Measurements from ENCODE around the gene RIOX2. TPM values are rescaled to one million over a fixed set of nuclear protein-coding genes. Genes with fewer than 3 reads are reported as not detected.
A peak's percentile ranks its signal among the peaks of the same experiment; 100 is the strongest.

Gene RIOX2
- total RNA-seq, 2 experiments from 2014 or later: 26.8 to 32.0 TPM

DNA sequence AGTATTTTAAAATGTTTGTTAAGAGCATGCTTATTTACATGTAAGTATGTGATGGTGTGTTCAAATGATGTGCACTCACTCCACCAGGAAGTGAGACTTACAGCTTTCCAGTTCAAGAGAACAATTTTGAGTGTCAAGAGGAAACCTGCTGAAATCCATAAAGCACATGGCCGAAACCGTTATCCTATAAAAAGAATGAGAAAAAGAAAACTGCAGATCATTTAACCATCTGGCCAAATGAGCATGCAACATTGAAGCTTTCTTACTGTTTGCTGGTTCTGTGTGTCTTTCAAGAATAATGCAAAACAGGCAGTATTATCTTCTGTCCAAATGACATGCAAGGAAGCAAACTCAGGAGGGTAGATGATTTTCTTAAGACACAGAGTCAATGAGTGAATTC is 36.6 kb upstream of the RIOX2 start:
- no peaks in the 10 kb centered on the region for H3K9me3 ChIP-seq (ENCODE audit: low read length)
- TF ChIP-seq, protein P1, sequence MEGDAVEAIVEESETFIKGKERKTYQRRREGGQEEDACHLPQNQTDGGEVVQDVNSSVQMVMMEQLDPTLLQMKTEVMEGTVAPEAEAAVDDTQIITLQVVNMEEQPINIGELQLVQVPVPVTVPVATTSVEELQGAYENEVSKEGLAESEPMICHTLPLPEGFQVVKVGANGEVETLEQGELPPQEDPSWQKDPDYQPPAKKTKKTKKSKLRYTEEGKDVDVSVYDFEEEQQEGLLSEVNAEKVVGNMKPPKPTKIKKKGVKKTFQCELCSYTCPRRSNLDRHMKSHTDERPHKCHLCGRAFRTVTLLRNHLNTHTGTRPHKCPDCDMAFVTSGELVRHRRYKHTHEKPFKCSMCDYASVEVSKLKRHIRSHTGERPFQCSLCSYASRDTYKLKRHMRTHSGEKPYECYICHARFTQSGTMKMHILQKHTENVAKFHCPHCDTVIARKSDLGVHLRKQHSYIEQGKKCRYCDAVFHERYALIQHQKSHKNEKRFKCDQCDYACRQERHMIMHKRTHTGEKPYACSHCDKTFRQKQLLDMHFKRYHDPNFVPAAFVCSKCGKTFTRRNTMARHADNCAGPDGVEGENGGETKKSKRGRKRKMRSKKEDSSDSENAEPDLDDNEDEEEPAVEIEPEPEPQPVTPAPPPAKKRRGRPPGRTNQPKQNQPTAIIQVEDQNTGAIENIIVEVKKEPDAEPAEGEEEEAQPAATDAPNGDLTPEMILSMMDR (conservative IDR thresholded peaks at IDR 0.05; ENCODE audit: low read length): no peak
- TF ChIP-seq EZH2phosphoT487 (IDR thresholded peaks at IDR 0.05; ENCODE audit: borderline replicate concordance, low read depth, low read length): no peak
- peaks cover 13% of the 10 kb centered on the region for H3K4me1 ChIP-seq (ENCODE audit: insufficient read depth, low read length, poor library complexity, severe bottlenecking)
- POLR2A ChIA-PET: interaction anchor here (0.6 to 1.5 kb wide), 10 partner anchors 12 to 1928 kb away, joined by 3 to 8 read pairs (median 4); no protein-coding TSS in a partner anchor
- H3K9me2 ChIP-seq (ENCODE audit: insufficient read depth, low read length): no peaks in the 10 kb centered on the region
- no peaks in the 10 kb centered on the region for H3K36me3 ChIP-seq (ENCODE audit: insufficient read depth, low read length)
- no peak overlapping the region for H3K4me3 ChIP-seq (ENCODE audit: low read depth, low read length, poor library complexity, severe bottlenecking)
- peak overlapping the region; percentile 89 for H2AFZ ChIP-seq (ENCODE audit: low read length)
- no TSS peak for BruUV-seq (replicated peaks)
- H3K27ac ChIP-seq (ENCODE audit: low read depth, low read length, poor library complexity, severe bottlenecking): no peak overlapping the region
- H3K79me2 ChIP-seq (ENCODE audit: insufficient read depth, low read depth, low read length): no peaks in the 10 kb centered on the region
- intact Hi-C loops (cut with micrococcal nuclease; ENCODE audit: unreplicated experiment): no loop called here
- CTCF ChIA-PET (ENCODE audit: unreplicated experiment): interaction anchor here (1.3 kb wide), 1 partner anchor 13 kb away, joined by 4 read pairs; no protein-coding TSS in a partner anchor
- peak; percentile 13 for DNase-seq (ENCODE audit: low spot score)
- no peaks in the 10 kb centered on the region for H4K20me1 ChIP-seq (ENCODE audit: insufficient read depth, low read length)
- H3K4me2 ChIP-seq (ENCODE audit: low read length): peak overlapping the region; percentile 14

DNA sequence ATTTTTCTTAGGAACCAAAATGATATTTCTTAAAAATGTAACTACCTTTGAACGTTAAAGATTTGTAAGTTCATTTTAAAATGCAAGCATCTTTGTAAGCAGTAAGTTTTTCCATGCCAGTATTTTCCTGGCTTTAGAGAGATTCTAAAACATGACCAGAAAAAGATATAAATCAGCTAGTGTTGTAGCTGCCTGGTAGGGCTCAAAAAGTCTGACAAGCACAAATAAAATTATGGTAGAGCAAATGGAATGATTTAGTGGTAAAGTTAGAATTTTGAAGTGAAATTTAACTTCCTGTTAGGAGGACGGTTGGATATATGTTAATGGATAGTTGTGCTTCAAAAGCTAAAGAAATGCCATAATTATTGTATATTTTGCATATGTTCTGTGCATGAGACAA is 33.2 kb upstream of the RIOX2 start:
- DNase-seq (ENCODE audit: low spot score): no peak
- no peaks in the 10 kb centered on the region for H3K79me2 ChIP-seq (ENCODE audit: insufficient read depth, low read depth, low read length)
- no peaks in the 10 kb centered on the region for H3K9me3 ChIP-seq (ENCODE audit: low read length)
- H4K20me1 ChIP-seq (ENCODE audit: insufficient read depth, low read length): no peaks in the 10 kb centered on the region
- no peak overlapping the region for H2AFZ ChIP-seq (ENCODE audit: low read length)
- H3K4me2 ChIP-seq (ENCODE audit: low read length): no peak overlapping the region
- H3K36me3 ChIP-seq (ENCODE audit: insufficient read depth, low read length): no peaks in the 10 kb centered on the region
- ChIA-PET CTCF (ENCODE audit: unreplicated experiment) (no interaction called here), POLR2A (interaction anchor here (0.7 to 1.2 kb wide), 2 partner anchors 36 to 567 kb away, joined by 3 read pairs; no protein-coding TSS in a partner anchor)
- intact Hi-C loops (cut with micrococcal nuclease; ENCODE audit: unreplicated experiment): no loop called here
- H3K27ac ChIP-seq (ENCODE audit: low read depth, low read length, poor library complexity, severe bottlenecking): no peak overlapping the region
- no TSS peak for BruUV-seq (replicated peaks)
- TF ChIP-seq, protein P1 (conservative IDR thresholded peaks at IDR 0.05; ENCODE audit: low read length): no peak
- TF ChIP-seq EZH2phosphoT487 (IDR thresholded peaks at IDR 0.05; ENCODE audit: borderline replicate concordance, low read depth, low read length): no peak
- peaks cover 19% of the 10 kb centered on the region for H3K4me1 ChIP-seq (ENCODE audit: insufficient read depth, low read length, poor library complexity, severe bottlenecking)
- H3K4me3 ChIP-seq (ENCODE audit: low read depth, low read length, poor library complexity, severe bottlenecking): no peak overlapping the region
- no peaks in the 10 kb centered on the region for H3K9me2 ChIP-seq (ENCODE audit: insufficient read depth, low read length)

DNA sequence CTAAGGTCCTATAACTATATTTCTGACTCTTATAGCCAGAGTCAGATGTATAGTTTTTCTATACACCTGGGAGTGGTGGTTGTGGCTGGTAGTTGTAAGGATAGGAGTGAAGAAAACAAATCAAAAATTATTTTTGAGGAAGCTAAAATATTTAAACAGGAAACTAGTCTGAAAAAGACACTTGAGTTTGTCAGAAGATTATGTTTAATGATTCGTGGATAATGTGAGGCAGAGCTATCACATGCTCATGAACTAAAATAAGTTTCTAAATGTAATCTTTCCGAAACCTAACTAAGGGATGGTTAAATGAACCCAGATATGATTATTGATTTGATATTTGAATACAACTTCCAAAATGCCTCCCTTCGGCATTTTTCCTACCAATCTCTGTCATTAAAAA is 32.5 kb upstream of the RIOX2 start:
- Histone ChIP-seq H3K4me1 (ENCODE audit: insufficient read depth, low read length, poor library complexity, severe bottlenecking) (peaks cover 19% of the 10 kb centered on the region), H3K79me2 (ENCODE audit: insufficient read depth, low read depth, low read length) (no peaks in the 10 kb centered on the region), H4K20me1 (ENCODE audit: insufficient read depth, low read length) (no peaks in the 10 kb centered on the region), H3K9me3 (ENCODE audit: low read length) (no peaks in the 10 kb centered on the region), H3K4me3 (ENCODE audit: low read depth, low read length, poor library complexity, severe bottlenecking) (no peak overlapping the region), H3K9me2 (ENCODE audit: insufficient read depth, low read length) (no peaks in the 10 kb centered on the region), H2AFZ (ENCODE audit: low read length) (peak overlapping the region; percentile 86; the same call in 1 of the 2 replicates), H3K36me3 (ENCODE audit: insufficient read depth, low read length) (no peaks in the 10 kb centered on the region), H3K27ac (ENCODE audit: low read depth, low read length, poor library complexity, severe bottlenecking) (no peak overlapping the region), H3K4me2 (ENCODE audit: low read length) (no peak overlapping the region)
- CTCF ChIA-PET (ENCODE audit: unreplicated experiment): no interaction called here
- intact Hi-C loops (cut with micrococcal nuclease; ENCODE audit: unreplicated experiment): no loop called here
- TF ChIP-seq, protein P1 (conservative IDR thresholded peaks at IDR 0.05; ENCODE audit: low read length): no peak
- TF ChIP-seq EZH2phosphoT487 (IDR thresholded peaks at IDR 0.05; ENCODE audit: borderline replicate concordance, low read depth, low read length): no peak
- no peak for DNase-seq (ENCODE audit: low spot score)
- no TSS peak for BruUV-seq (replicated peaks)
- POLR2A ChIA-PET: interaction anchor here (0.7 to 1.7 kb wide), 7 partner anchors 8 to 236 kb away, joined by 3 to 5 read pairs (median 4); no protein-coding TSS in a partner anchor

All from OCI-LY7 (cell line).